B cell (primary cell): Measurements from ENCODE around the gene PUS10. TPM values are rescaled to one million over a fixed set of nuclear protein-coding genes. Genes with fewer than 3 reads are reported as not detected.
"Not testable (repeated sequence)": the region's sequence is repeated elsewhere in the genome, so short reads cannot be mapped to it uniquely, and the experiment has no call there.

Experiments
- ATAC-seq: fragments of 200-7000 bp; cut with Tn5 transposase; one replicate; pipeline ENCODE4 v1.10.0; 2021; ENCODE audit warnings: low read depth, mild to moderate bottlenecking, moderate number of reproducible peaks, moderate library complexity
- CTCF ChIA-PET: fragments of 350-600 bp; sonication (Branson Sonifier 250); formaldehyde crosslinking; loops from one replicate; lab custom pipeline; 2021; ENCODE audit warnings: antibody characterized with exemption, inconsistent platforms; lab: Charles Lee
- POLR2A ChIA-PET: fragments of 350-600 bp; sonication (Branson Sonifier 250); formaldehyde crosslinking; loops from one replicate; lab custom pipeline; 2021; ENCODE audit warnings: antibody characterized with exemption; lab: Charles Lee
- DNase-seq: peaks from one replicate; pipeline ENCODE4 v3.0.0; 2013
- H2AFZ ChIP-seq: 2 replicates; pipeline ENCODE4 v1.6.1; 2012; ENCODE audit warnings: mild to moderate bottlenecking, low read depth, low read length; ENCODE audit not compliant: insufficient read depth, poor library complexity, severe bottlenecking
- H3K27ac ChIP-seq, 2 donors: 1 replicate in 1 of 2; 2 replicates in 1 of 2; pipeline ENCODE4 v1.5.1; 2012 to 2013; ENCODE audit warnings: low read length in 2 of 2, mild to moderate bottlenecking in 2 of 2, moderate library complexity in 1 of 2
- H3K27me3 ChIP-seq, 4 experiments: fragments of 200-600 bp in 1 of 4; sonication (generic) in 1 of 4; replicated peaks in 1 of 4; 1 replicate in 2 of 4; 2 replicates in 2 of 4; pipeline versions ENCODE4 v1.6.1 to v1.7.0; 2013 to 2016; ENCODE audit warnings: low read length in 3 of 4, mild to moderate bottlenecking in 2 of 4, mixed read lengths in 1 of 4, moderate library complexity in 1 of 4; ENCODE audit not compliant: insufficient read depth in 4 of 4, control insufficient read depth in 3 of 4; ENCODE audit errors: control extremely low read depth in 1 of 4
- H3K36me3 ChIP-seq, 2 experiments: replicated peaks in 1 of 2; 1 replicate in 1 of 2; 2 replicates in 1 of 2; pipeline versions ENCODE4 v1.6.1 to v1.7.1; 2013; ENCODE audit warnings: low read length in 1 of 2; ENCODE audit not compliant: insufficient read depth in 2 of 2, control insufficient read depth in 1 of 2; ENCODE audit errors: control extremely low read depth in 1 of 2, extremely low read depth in 1 of 2
- H3K4me1 ChIP-seq, 2 donors: fragments of 200-600 bp in 1 of 2; sonication (generic) in 1 of 2; 1 replicate in 1 of 2; 2 replicates in 1 of 2; pipeline versions ENCODE4 v1.5.1 to v1.6.1; 2013 to 2017; ENCODE audit warnings: low read length in 2 of 2; ENCODE audit not compliant: control insufficient read depth in 2 of 2, insufficient read depth in 2 of 2
- H3K4me2 ChIP-seq: replicated peaks from 2 replicates; pipeline ENCODE3; 2012; ENCODE audit warnings: mild to moderate bottlenecking, low read depth, low read length; ENCODE audit not compliant: poor library complexity, severe bottlenecking
- H3K4me3 ChIP-seq, 5 experiments: fragments of 200-600 bp in 1 of 5; sonication (generic) in 1 of 5; 1 replicate in 3 of 5; 2 replicates in 2 of 5; pipeline versions ENCODE4 v1.5.1 to v1.7.0; 2011 to 2016; ENCODE audit warnings: low read length in 4 of 5, mild to moderate bottlenecking in 4 of 5, low read depth in 2 of 5, control low read depth in 1 of 5, moderate library complexity in 1 of 5; ENCODE audit not compliant: insufficient read depth in 1 of 5; ENCODE audit errors: control extremely low read depth in 1 of 5, extremely low read depth in 1 of 5
- H3K79me2 ChIP-seq: fragments of 200-600 bp; sonication (generic); one replicate; pipeline ENCODE4 v1.6.0; 2016; ENCODE audit warnings: low read length; ENCODE audit not compliant: control insufficient read depth, insufficient read depth
- H3K9ac ChIP-seq: fragments of 200-600 bp; sonication (generic); 2 replicates; pipeline ENCODE4 v1.6.1; 2017; ENCODE audit warnings: mild to moderate bottlenecking, low read length, moderate library complexity
- H3K9me3 ChIP-seq, 3 donors: one replicate each; pipeline versions ENCODE4 v1.6.1 to v1.7.1; 2013; ENCODE audit warnings: low read length in 2 of 3; ENCODE audit not compliant: control insufficient read depth in 2 of 3, insufficient read depth in 1 of 3; ENCODE audit errors: control extremely low read depth in 1 of 3
- H4K20me1 ChIP-seq: 2 replicates; pipeline ENCODE4 v1.6.0; 2012; ENCODE audit warnings: mild to moderate bottlenecking, low read length; ENCODE audit not compliant: insufficient read depth, control insufficient read depth, poor library complexity, severe bottlenecking
- H3K27ac Mint-ChIP-seq: one replicate; pipeline ENCODE4 v1.8.0; 2021; ENCODE audit warnings: mixed read lengths
- H3K27me3 Mint-ChIP-seq: one replicate; pipeline ENCODE4 v1.8.0; 2021; ENCODE audit warnings: mixed read lengths
- H3K4me1 Mint-ChIP-seq: one replicate; pipeline ENCODE4 v1.8.0; 2021; ENCODE audit warnings: mixed read lengths
- H3K4me3 Mint-ChIP-seq: one replicate; pipeline ENCODE4 v1.8.0; 2021; ENCODE audit warnings: mixed read lengths
- H3K9me3 Mint-ChIP-seq: one replicate; pipeline ENCODE4 v1.8.0; 2022; ENCODE audit warnings: mixed read lengths; ENCODE audit not compliant: insufficient read depth
- CTCF ChIP-seq: fragments of 200-600 bp; IDR thresholded peaks from one replicate; pipeline ENCODE4 v1.8.0; 2022; ENCODE audit warnings: antibody characterized with exemption, mild to moderate bottlenecking
- EZH2 ChIP-seq: IDR thresholded peaks from 2 replicates; pipeline ENCODE4 v1.6.1; 2012; ENCODE audit warnings: borderline replicate concordance, low read depth, mild to moderate bottlenecking, moderate library complexity, low read length; ENCODE audit not compliant: insufficient read depth, poor library complexity, severe bottlenecking
- WGBS: methylation state at CpG from one replicate; pipeline ENCODE4 v1.1.5; 2013; ENCODE audit warnings: missing lambda C conversion rate; ENCODE audit not compliant: insufficient coverage; 5-methylcytosine and 5-hydroxymethylcytosine counted together
- intact Hi-C: fragments of 100-400 bp; cut with micrococcal nuclease; formaldehyde crosslinking; loops from one replicate; pipeline ENCODE4 v1.10.0; 2022
- polyA plus RNA-seq: library from polyadenylated mRNA; depleted of rRNA; stranded (reverse); fragments of >200 nt; gene quantifications from 2 replicates; pipeline ENCODE4 v1.2.3, GENCODE V29; 2012
- total RNA-seq, 2 donors: library from RNA; stranded (reverse); fragments of 120-200 nt in 1 of 2; gene quantifications; 1 replicate in 1 of 2; 2 replicates in 1 of 2; pipeline versions ENCODE4 v1.2.3 to v1.2.4, GENCODE V29; 2013 to 2022

Gene PUS10
- total and polyA plus RNA-seq, 2 donors (not counting 1 experiment from before 2014, with no cell fraction given) = 3.2 to 7.1 TPM

GRCh38 chr2:61042807-61043206 lies 24.8 kb upstream of the PUS10 start:
- POLR2A ChIA-PET = no interaction called here

DNA sequence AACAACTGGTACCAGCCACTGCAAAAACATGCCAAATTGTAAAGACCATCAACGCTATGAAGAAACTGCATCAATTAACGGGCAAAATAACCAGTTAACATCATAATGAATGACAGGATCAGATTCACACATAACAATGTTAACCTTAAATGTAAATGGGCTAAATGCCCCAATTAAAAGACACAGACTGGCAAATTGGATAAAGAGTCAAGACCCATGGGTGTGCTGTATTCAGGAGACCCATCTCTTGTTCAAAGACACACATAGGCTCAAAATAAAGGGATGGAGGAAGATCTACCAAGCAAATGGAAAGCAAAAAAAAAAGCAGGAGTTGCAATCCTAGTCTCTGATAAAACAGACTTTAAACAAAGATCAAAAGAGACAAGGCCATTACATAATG lies 18.6 kb upstream of the PUS10 start:
- intact Hi-C loops, H3K9me3 ChIP-seq, DNase-seq, H4K20me1 ChIP-seq, ATAC-seq, H3K4me2 ChIP-seq, H3K27me3 ChIP-seq, H3K4me3 ChIP-seq, H3K9ac ChIP-seq, H3K27me3 Mint-ChIP-seq, H3K79me2 ChIP-seq, H3K9me3 Mint-ChIP-seq, CTCF ChIA-PET, H3K27ac Mint-ChIP-seq, H3K4me3 Mint-ChIP-seq, H2AFZ ChIP-seq, H3K4me1 ChIP-seq, H3K27ac ChIP-seq, H3K4me1 Mint-ChIP-seq, POLR2A ChIA-PET: not testable (repeated sequence)
- peaks cover 5 to 27% of the 10 kb centered on the region in 2 experiments for H3K36me3 ChIP-seq
- WGBS = no CpG with 5 or more reads among the region's 2 CpGs

More at GRCh38 chr2:61042807-61043206, 24.8 kb upstream of the PUS10 start:
- peaks cover 0 to 8% (median 0%) of the 10 kb centered on the region in 3 donors for H3K9me3 ChIP-seq
- Mint-ChIP-seq H3K27ac (no peak overlapping the region), H3K27me3 (no peaks in the 10 kb centered on the region), H3K4me3 (no peak overlapping the region), H3K4me1 (peaks cover 20% of the 10 kb centered on the region), H3K9me3 (no peaks in the 10 kb centered on the region)
- no peaks in the 10 kb centered on the region for H3K27me3 ChIP-seq
- H3K4me3 ChIP-seq = no peak overlapping the region
- intact Hi-C loops = no loop called here
- CTCF ChIA-PET = no interaction called here
- ATAC-seq (no peak), DNase-seq (no peak)
- no peak overlapping the region for H3K4me2 ChIP-seq
- no peak overlapping the region for H3K9ac ChIP-seq
- H3K79me2 ChIP-seq = no peaks in the 10 kb centered on the region
- peaks cover 0 to 6% of the 10 kb centered on the region in 2 donors for H3K4me1 ChIP-seq
- WGBS = 100% methylated on average over 1 of the region's 3 CpGs
- TF ChIP-seq EZH2 = no peak
- TF ChIP-seq CTCF = no peak
- H2AFZ ChIP-seq = no peak overlapping the region
- no peaks in the 10 kb centered on the region for H4K20me1 ChIP-seq
- H3K36me3 ChIP-seq = peaks cover 0 to 12% of the 10 kb centered on the region in 2 experiments
- no peak overlapping the region for H3K27ac ChIP-seq

- over 99% methylated on average over 9 of the region's 9 CpGs for WGBS
- H3K4me1 ChIP-seq, POLR2A ChIA-PET, H2AFZ ChIP-seq, H3K27ac Mint-ChIP-seq, intact Hi-C loops, H3K4me3 Mint-ChIP-seq, H3K9me3 ChIP-seq, H3K9me3 Mint-ChIP-seq, H3K27me3 ChIP-seq, H4K20me1 ChIP-seq, ATAC-seq, CTCF ChIA-PET, H3K9ac ChIP-seq, H3K4me3 ChIP-seq, H3K79me2 ChIP-seq, H3K4me2 ChIP-seq, H3K27ac ChIP-seq, H3K4me1 Mint-ChIP-seq, DNase-seq, H3K27me3 Mint-ChIP-seq: not testable (repeated sequence)
- peaks cover 11 to 32% of the 10 kb centered on the region in 2 experiments for H3K36me3 ChIP-seq
Observed at GRCh38 chr2:61034592-61034991, 16.5 kb upstream of the PUS10 start.
